Retinal pigment epithelial cell (primary cell): ENCODE results near the gene LDLRAP1.

Experiments
- DNase-seq: peaks from one replicate; pipeline ENCODE4 v3.0.0-alpha.2; 2010; ENCODE audit warnings: low read depth
- H3K4me3 ChIP-seq: 2 replicates; pipeline ENCODE4 v1.5.1; 2011; ENCODE audit warnings: mild to moderate bottlenecking, low read length, control low read depth, moderate library complexity
- TF ChIP-seq, protein P1 (sequence below): conservative IDR thresholded peaks from 2 replicates; pipeline ENCODE4 v1.5.1; 2011; ENCODE audit warnings: low read depth, low read length, control low read depth, inconsistent platforms

Gene LDLRAP1

DNA sequence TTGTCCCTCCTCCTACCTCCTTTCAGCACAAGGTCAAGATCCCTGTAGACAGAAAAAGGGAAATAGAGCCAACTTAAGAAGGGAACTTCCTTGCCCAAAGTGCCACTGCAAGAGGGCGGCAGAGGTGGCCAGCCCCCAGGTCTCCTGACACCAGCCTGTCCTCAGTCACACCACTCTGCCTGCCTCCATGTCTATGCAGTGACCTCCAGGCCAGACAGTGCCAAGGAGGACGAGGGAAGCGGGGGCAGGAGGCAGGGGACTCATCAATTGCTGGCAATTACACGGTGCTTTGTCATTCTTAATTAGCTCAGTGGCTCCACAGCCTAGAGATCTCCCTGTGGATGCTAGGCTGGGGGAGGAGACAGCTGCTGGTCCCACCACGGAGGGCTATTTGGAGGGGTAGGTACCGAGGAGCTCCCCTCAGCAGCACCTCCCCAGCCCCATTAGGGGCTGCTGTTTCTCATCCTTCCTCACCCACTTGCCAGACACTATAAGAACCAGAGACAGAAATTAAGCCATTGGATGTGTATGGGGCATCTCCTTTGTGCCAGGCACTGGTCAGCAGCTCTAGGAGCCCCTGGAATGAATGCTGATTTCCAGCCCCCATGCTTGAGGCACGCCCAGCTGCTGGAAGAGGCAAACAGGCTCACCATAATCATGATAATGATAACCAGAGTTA is 6.1 kb upstream of the LDLRAP1 start:
- H3K4me3 ChIP-seq: no peak overlapping the region
- TF ChIP-seq, protein P1, sequence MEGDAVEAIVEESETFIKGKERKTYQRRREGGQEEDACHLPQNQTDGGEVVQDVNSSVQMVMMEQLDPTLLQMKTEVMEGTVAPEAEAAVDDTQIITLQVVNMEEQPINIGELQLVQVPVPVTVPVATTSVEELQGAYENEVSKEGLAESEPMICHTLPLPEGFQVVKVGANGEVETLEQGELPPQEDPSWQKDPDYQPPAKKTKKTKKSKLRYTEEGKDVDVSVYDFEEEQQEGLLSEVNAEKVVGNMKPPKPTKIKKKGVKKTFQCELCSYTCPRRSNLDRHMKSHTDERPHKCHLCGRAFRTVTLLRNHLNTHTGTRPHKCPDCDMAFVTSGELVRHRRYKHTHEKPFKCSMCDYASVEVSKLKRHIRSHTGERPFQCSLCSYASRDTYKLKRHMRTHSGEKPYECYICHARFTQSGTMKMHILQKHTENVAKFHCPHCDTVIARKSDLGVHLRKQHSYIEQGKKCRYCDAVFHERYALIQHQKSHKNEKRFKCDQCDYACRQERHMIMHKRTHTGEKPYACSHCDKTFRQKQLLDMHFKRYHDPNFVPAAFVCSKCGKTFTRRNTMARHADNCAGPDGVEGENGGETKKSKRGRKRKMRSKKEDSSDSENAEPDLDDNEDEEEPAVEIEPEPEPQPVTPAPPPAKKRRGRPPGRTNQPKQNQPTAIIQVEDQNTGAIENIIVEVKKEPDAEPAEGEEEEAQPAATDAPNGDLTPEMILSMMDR: no peak
- DNase-seq: no peak

DNA sequence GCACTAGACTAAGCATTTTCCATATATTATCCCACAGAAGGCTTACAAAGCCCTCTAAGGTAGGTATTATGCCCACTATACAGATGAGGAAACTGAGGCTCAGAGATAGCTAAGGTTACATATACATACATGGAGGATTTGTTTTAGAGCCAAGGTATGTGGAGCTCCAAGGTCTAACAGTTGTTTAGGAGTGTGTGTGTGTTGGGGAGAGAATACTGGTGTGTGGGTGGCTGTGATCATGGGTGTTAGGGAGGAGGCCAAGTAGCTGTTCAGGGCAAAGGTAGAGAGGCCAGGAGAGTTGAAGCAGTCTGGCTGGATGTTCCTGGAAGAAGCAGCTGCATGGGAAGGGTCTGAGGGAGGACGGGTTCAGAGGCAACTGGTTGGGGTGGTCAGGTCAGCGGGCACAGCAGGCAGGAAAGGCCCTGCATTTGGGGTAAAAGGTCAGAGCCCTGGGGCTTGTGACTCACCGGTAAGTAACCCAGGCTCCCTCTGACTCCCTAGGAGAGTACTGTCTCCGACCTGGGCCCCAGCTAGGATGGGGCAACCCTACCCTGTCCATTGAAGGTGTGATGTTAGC is 5.1 kb upstream of the LDLRAP1 start:
- no peak for DNase-seq
- TF ChIP-seq, protein P1: no peak
- H3K4me3 ChIP-seq: no peak overlapping the region

DNA sequence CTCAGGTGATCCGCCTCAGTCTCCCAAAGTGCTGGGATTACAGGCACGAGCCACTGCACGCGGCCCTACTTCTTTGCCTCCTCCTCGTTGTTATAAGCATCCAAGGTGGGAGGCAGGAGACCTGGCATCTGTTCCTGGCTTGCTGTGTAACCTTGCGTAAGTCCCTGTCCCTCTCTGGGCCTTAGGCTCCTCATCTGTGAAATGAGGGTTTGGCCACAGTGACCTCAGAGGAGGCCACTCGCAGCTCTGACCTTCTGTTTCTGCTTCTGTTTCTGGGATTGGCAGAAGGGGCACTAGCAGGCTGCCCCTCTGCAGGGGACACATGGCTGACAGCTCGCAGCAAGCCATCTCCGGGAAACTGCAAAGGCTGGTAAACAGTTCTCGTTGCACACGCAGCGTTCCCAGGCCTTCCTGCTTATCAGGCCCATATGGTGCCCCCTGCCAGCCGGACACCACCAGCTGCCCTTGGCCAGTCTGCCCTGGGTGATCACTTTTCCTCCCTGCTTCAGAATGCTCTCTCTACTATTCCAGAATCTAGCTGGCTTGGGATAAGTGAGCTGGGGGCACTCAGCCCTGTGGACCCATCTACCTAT is 2.6 kb upstream of the LDLRAP1 start:
- H3K4me3 ChIP-seq: no peak overlapping the region
- TF ChIP-seq, protein P1: no peak
- no peak for DNase-seq

DNA sequence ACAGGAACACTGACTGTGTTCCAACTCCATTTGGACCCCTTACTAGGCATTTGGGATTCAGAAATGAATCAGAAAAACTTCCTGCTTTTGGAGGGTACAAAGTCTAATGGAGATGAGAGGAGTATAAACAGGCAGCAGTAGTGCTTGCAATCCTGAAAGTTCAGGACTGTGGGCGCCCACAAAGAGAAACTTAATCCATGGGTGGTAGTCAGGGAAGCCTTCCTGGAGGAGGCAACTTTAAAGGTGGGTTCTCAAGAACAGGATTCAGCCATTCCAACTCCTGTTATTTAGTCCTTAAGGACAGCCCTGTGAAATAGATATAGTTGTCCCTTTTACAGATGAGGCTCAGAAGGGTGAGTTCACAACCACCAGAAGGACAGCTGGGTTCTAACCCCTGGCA is 2.0 kb upstream of the LDLRAP1 start:
- H3K4me3 ChIP-seq: no peak overlapping the region
- no peak for DNase-seq
- TF ChIP-seq, protein P1: no peak

DNA sequence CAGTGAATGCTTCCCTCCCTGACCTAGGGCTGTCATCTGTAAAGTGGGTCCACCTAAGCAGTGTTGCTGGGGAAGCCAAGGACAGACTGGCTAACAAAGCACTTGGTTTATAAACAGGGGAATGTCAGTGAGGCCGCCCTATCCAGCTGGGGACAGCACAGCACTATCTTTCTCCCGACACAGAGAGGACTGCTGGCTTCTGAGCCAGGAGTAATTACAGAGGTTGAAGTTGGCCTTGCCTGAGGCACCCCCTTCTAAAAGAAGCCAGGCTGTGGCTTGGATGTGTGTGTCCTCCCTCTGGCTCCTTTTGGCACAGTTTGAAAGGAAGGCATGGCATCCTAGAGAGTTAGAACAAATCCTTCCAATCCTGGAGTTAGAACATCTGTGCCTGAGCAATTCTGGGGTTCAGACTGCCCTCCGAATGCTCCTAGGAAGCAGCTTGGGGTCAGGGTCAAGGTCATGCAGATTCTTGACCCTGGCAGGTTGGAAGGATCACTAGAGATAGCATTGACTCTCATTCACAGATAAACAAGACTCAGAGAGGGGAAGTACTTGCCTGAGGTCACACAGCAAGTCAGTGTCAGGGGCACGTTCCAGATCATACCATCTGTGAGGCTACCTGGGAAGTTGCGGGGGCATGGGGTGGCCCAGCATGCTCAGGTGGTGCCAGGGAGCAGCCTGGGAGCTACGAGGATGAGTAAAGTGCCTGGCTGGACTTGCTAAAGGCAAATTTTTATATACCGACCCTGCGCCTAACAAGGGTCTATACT is 1.3 kb upstream of the LDLRAP1 start:
- TF ChIP-seq, protein P1: no peak
- no peak for DNase-seq
- H3K4me3 ChIP-seq: no peak overlapping the region

DNA sequence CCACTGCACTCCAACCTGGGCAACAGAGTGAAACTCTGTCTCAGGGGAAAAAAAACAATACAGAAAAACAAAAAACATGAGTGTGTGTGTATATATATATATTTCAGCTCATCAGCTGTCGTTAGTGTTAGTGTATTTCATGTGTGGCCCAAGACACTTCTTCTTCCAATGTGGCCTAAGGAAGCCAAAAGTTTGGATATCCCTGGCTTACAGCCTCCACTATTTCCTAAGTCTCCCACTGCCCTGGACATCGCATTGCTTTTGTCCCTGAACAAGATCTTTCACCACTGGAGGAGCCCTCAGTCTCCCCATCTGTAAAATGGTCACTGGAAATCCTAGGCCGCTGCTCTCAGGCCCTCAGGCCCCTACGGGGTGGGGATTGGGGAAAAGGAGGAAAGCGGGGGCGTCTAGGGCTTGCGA is 391 bp upstream of the LDLRAP1 start:
- peak overlapping the region; percentile 33 for H3K4me3 ChIP-seq
- no peak for DNase-seq
- TF ChIP-seq, protein P1: no peak
